ENCODE measurements around the gene PRKD2. TPM values are rescaled to one million over a fixed set of nuclear protein-coding genes. Genes with fewer than 3 reads are reported as not detected.

Gene PRKD2
- total and polyA plus RNA-seq, 2 of the 8 experiments (the other 6 are each of a cell fraction or from before 2014, with no cell fraction given): 24.4 to 63.8 TPM

GRCh38 chr19:46644720-46645119 lies 72.2 kb downstream of the PRKD2 start (continued):
- TF ChIP-seq RNF2 (IDR thresholded peaks at IDR 0.05; ENCODE audit: borderline replicate concordance, low read depth, low read length, missing control alignments, poor library complexity, severe bottlenecking) (no peak), CEBPB (IDR thresholded peaks at IDR 0.05; ENCODE audit: low read depth, low read length) (no peak), YY1 (IDR thresholded peaks at IDR 0.05; ENCODE audit: low read depth, low read length) (no peak), SP2 (IDR thresholded peaks at IDR 0.05; ENCODE audit: low read length) (no peak), GABPA (IDR thresholded peaks at IDR 0.05; ENCODE audit: borderline replicate concordance, insufficient read depth, low read length) (no peak), TAF1 (IDR thresholded peaks at IDR 0.05; ENCODE audit: low read depth, low read length) (no peak), TAF7 (optimal IDR thresholded peaks at IDR 0.05; ENCODE audit: borderline replicate concordance, low read depth, low read length) (no peak), SP4 (IDR thresholded peaks at IDR 0.05; ENCODE audit: low read length) (no peak), CBX5 (IDR thresholded peaks at IDR 0.05; ENCODE audit: low read depth, low read length) (no peak)

All from H1 (cell line).